ENCODE results near the gene PARP11.

Gene PARP11

DNA sequence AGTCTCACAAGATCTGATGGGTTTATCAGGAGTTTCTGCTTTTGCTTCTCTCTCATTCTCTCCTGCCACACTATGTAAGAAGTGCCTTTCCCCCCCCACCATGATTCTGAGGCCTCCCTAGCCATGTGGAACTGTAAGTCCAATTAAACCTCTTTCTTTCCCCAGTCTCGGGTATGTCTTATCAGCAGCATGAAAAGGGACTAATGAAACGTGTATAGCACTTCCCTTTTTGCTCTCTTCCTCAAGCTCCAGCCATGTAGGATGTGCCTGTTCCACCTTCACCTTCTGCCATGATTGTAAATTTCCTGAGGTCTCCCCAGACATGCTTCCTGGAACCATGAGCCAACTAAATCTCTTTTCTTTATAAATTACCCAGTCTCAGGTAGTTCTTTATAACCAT lies 113.3 kb downstream of the PARP11 start:
- DNase-seq = no peak
